Parathyroid adenoma (tissue), 2 donors: Measurements from ENCODE around the gene ZFPL1.

ENCODE experiments used
- H2AFZ ChIP-seq: fragments of 300-600 bp; sonication (generic); one replicate; pipeline ENCODE4 v1.7.0; 2017; ENCODE audit warnings: antibody characterized with exemption, mild to moderate bottlenecking
- H3K27ac ChIP-seq: fragments of 300-600 bp; sonication (generic); one replicate; pipeline ENCODE4 v1.7.0; 2017
- H3K27me3 ChIP-seq: fragments of 300-600 bp; sonication (generic); one replicate; pipeline ENCODE4 v1.7.0; 2017; ENCODE audit warnings: low read length; ENCODE audit not compliant: control insufficient read depth, insufficient read depth
- H3K36me3 ChIP-seq: fragments of 300-600 bp; sonication (generic); one replicate; pipeline ENCODE4 v1.7.0; 2017; ENCODE audit warnings: low read length; ENCODE audit not compliant: control insufficient read depth, insufficient read depth
- H3K4me1 ChIP-seq: fragments of 300-600 bp; sonication (generic); one replicate; pipeline ENCODE4 v1.7.0; 2017; ENCODE audit warnings: control low read depth
- H3K4me2 ChIP-seq: fragments of 300-600 bp; sonication (generic); one replicate; pipeline ENCODE4 v1.7.0; 2017; ENCODE audit warnings: low read length
- H3K4me3 ChIP-seq: fragments of 300-600 bp; sonication (generic); one replicate; pipeline ENCODE4 v1.7.0; 2017; ENCODE audit warnings: low read depth, low read length
- H3K79me2 ChIP-seq: fragments of 300-600 bp; sonication (generic); one replicate; pipeline ENCODE4 v1.7.0; 2017; ENCODE audit warnings: control low read depth
- H3K9ac ChIP-seq: fragments of 300-600 bp; sonication (generic); one replicate; pipeline ENCODE4 v1.7.0; 2017; ENCODE audit warnings: mild to moderate bottlenecking
- H3K9me3 ChIP-seq: fragments of 300-600 bp; sonication (generic); one replicate; pipeline ENCODE4 v1.7.0; 2017; ENCODE audit warnings: low read length; ENCODE audit not compliant: control insufficient read depth
- CTCF ChIP-seq: fragments of 300-600 bp; sonication (generic); IDR thresholded peaks from one replicate; pipeline ENCODE4 v1.7.0; 2017; ENCODE audit warnings: antibody characterized with exemption, mild to moderate bottlenecking
- donor health status: primary hyperparathyroidism.

Gene ZFPL1

DNA sequence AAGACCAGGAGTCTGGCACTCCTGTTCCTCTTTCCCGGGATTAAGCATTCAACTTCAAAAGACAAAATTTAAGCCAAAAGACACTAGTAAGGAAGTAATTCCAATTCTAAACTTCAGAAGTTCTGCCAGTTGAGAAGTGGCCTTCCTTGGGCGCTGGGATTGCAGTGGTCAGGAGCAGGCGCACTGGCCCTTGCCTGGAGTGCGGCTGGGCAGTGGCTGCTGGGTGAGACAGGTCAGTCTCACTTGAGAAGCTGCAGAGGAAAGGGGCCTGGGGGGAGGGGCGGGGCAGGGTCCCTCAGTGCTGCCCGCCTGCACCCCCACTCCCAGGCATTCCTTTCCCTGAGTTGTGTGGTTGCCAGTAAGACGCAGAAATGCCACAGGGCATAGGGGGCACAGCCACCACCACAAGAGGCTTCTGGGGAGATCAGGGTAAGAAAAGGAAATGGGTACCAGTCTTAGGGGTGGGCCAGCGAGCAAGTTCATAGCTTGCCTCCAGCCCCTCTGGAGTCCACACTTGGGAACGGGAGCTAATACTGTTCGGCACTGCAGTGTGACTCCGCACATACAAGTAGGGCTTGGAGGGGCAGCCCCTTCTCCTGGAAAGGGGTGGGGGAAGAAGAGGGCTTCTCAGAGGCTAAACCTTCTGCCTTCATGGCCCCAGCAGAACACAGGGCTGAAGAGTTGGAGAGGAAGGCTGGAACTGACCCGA lies 43.6 kb downstream of the ZFPL1 start:
- no peak overlapping the region for H2AFZ ChIP-seq
- H3K36me3 ChIP-seq, result no peaks in the 10 kb centered on the region
- H3K4me3 ChIP-seq, result no peak overlapping the region
- no peak overlapping the region for H3K9ac ChIP-seq
- no peak overlapping the region for H3K27ac ChIP-seq
- no peak overlapping the region for H3K4me2 ChIP-seq
- no peak for TF ChIP-seq CTCF
- no peaks in the 10 kb centered on the region for H3K4me1 ChIP-seq
- no peaks in the 10 kb centered on the region for H3K79me2 ChIP-seq
- no peaks in the 10 kb centered on the region for H3K27me3 ChIP-seq
- no peaks in the 10 kb centered on the region for H3K9me3 ChIP-seq

DNA sequence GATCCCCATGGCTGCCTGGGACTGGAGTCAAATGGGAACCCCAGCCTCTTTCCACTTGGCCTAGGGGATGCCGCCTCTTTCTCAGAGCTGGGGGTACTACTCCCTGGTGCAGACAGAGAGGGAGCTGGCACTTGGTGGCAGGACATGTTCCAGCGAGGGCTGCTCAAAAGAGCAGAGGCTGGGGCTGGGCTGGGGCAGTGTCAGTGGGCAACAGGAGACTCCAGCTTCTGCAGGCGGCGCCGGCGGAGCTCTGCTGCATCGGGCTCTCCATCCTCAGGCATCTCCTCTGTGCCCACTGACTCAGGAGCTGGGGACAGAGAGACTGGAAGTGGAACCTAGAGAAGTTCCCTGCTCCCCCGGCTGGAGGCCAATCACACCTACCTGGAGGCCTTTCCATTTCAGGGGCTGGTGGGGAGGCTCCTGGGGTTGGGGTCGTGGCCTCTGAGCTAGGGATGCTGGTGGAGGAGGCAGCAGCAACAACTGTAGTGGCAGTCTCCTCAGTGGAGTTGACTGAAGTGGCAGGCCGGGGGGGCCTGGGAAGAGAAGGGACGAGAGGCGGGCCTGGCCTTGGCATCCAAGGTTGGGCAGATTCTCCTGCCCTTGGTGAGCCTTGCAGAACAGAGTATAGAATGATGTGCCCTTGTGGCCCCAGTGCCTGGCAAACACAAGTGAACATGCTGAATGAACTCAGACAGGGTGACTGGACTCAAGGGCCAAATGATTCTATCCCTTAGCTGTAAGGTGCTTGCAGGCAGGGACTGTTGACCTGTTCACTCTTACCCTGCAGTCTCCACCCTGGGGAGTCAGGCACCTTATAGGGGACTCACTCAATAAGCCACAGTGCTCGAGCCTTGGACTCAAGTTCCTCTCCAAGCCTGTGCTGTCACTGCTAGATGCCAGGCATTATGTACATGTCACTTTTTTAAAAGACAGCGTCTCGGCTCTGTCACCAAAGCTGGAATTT lies 44.4 kb downstream of the ZFPL1 start:
- H3K9me3 ChIP-seq, result no peaks in the 10 kb centered on the region
- no peak overlapping the region for H3K4me3 ChIP-seq
- no peak for TF ChIP-seq CTCF
- no peak overlapping the region for H3K4me2 ChIP-seq
- no peaks in the 10 kb centered on the region for H3K36me3 ChIP-seq
- no peak overlapping the region for H2AFZ ChIP-seq
- peaks cover 2% of the 10 kb centered on the region for H3K4me1 ChIP-seq
- H3K27ac ChIP-seq, result no peak overlapping the region
- H3K79me2 ChIP-seq, result peaks cover 6% of the 10 kb centered on the region
- no peaks in the 10 kb centered on the region for H3K27me3 ChIP-seq
- H3K9ac ChIP-seq, result no peak overlapping the region

DNA sequence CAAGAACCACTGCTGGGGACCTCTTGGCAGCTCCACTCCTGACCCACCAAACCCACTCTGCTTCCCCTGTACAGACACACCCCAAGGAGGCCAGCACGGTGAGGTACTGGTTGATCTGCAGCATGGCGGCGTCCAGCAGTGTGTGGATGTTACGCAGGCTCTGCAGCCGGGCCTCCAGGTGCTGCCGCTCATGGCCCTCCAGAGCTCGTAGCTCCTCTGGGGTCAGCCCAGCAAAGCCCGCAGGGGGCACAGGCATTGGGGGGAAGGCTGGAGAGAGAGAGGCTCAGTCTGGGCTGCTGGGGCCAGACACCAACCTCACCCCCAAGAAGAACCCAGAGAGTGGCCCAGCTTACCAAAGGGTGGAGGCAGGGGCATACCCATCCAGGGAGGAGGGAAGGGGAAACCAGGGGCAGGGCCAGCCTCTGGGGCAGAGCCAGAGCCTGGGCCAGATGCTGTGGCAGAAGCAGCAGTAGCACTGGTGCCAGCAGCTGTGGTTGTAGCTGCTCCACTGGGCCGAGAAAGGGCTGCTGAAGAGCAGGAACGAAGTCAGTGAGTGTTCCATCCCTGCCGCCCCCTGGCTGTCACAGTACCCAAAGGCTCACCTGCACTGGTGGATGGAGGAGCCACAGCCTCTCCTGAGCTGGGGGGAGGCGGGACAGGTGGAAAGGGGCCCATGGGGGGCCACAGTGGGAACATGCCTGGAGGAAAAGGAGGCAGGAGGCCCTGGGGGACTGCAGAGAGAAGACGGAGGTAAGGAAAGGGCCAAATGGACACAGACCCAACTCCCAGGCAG lies 45.8 kb downstream of the ZFPL1 start:
- Histone ChIP-seq H3K36me3 (no peaks in the 10 kb centered on the region), H3K9ac (no peak overlapping the region), H3K4me1 (peaks cover 2% of the 10 kb centered on the region), H3K79me2 (peaks cover 10% of the 10 kb centered on the region), H3K27ac (no peak overlapping the region), H2AFZ (no peak overlapping the region), H3K4me3 (no peak overlapping the region), H3K4me2 (no peak overlapping the region), H3K27me3 (no peaks in the 10 kb centered on the region), H3K9me3 (no peaks in the 10 kb centered on the region)
- TF ChIP-seq CTCF, result no peak

GRCh38 chr11:65130631-65131416 lies 46.8 kb downstream of the ZFPL1 start:
- H3K27ac ChIP-seq, result no peak overlapping the region
- no peak overlapping the region for H3K9ac ChIP-seq
- H3K9me3 ChIP-seq, result no peaks in the 10 kb centered on the region
- peaks cover 2% of the 10 kb centered on the region for H3K4me1 ChIP-seq
- peaks cover 10% of the 10 kb centered on the region for H3K79me2 ChIP-seq
- H3K4me3 ChIP-seq, result no peak overlapping the region
- no peak overlapping the region for H2AFZ ChIP-seq
- no peak overlapping the region for H3K4me2 ChIP-seq
- H3K36me3 ChIP-seq, result no peaks in the 10 kb centered on the region
- TF ChIP-seq CTCF, result no peak
- no peaks in the 10 kb centered on the region for H3K27me3 ChIP-seq
